ENCODE measurements around the gene CYP39A1.
A peak's percentile ranks its signal among the peaks of the same experiment; 100 is the strongest.

CYP39A1 gene

GRCh38 chr6:46652603-46653438 is at the start of gene CYP39A1, which contains the start of gene SLC25A27:
Gene CYP39A1 (minus strand): TSS chr6:46652818. CDS start chr6:46652582, 236 bp downstream.
Gene SLC25A27 (plus strand): TSS chr6:46652975. CDS start chr6:46653193, 218 bp downstream.
- DNase-seq: peak; percentile 58 to 99 (median 89)

- DNase-seq: no peak
These were observed 47.4 kb upstream of the CYP39A1 start for GRCh38 chr6:46699970-46700369.

- no peak for DNase-seq
These were observed 38.4 kb upstream of the CYP39A1 start for GRCh38 chr6:46690911-46691451.

GRCh38 chr6:46690141-46690755 is 37.6 kb upstream of the CYP39A1 start:
- no peak for DNase-seq

GRCh38 chr6:46689657-46690056 is 37.0 kb upstream of the CYP39A1 start:
- no peak for DNase-seq

GRCh38 chr6:46688966-46689335 is 36.3 kb upstream of the CYP39A1 start:
- no peak for DNase-seq

- DNase-seq: no peak
These were observed 35.7 kb upstream of the CYP39A1 start for GRCh38 chr6:46688117-46688965.

GRCh38 chr6:46687619-46688097 is 35.0 kb upstream of the CYP39A1 start, which contains the start of gene TDRD6:
Gene TDRD6 (plus strand): TSS chr6:46687885. CDS start chr6:46688129, 244 bp downstream.
- DNase-seq: no peak

- no peak for DNase-seq
These were observed 32.2 kb upstream of the CYP39A1 start for GRCh38 chr6:46684771-46685170.

- no peak for DNase-seq
These were observed 24.7 kb upstream of the CYP39A1 start for GRCh38 chr6:46677314-46677654.

- DNase-seq: no peak
These were observed 24.1 kb upstream of the CYP39A1 start for GRCh38 chr6:46676604-46677313.

- DNase-seq: no peak
These were observed 21.8 kb upstream of the CYP39A1 start for GRCh38 chr6:46674410-46674809.

GRCh38 chr6:46667377-46667776 is 14.8 kb upstream of the CYP39A1 start:
- DNase-seq: no peak

- no peak for DNase-seq
These were observed 8.9 kb upstream of the CYP39A1 start for GRCh38 chr6:46661483-46661882.

- no peak for DNase-seq
These were observed 5.0 kb upstream of the CYP39A1 start for GRCh38 chr6:46657642-46658041.

- peak in 4 of 14 donors; percentile 1 to 14 (median 5) for DNase-seq
These were observed 3.2 kb upstream of the CYP39A1 start for GRCh38 chr6:46655803-46656202.

- DNase-seq: peak in 1 of 14 donors; percentile 39
These were observed 999 bp upstream of the CYP39A1 start for GRCh38 chr6:46653439-46654195.

- DNase-seq: no peak
These were observed 401 bp downstream of the CYP39A1 start for GRCh38 chr6:46652232-46652602.

GRCh38 chr6:46651816-46652215 is 802 bp downstream of the CYP39A1 start:
- DNase-seq: peak in 1 of 14 donors; percentile 48

GRCh38 chr6:46651006-46651405 is 1.6 kb downstream of the CYP39A1 start:
- DNase-seq: peak in 1 of 14 donors; percentile 17
